Iris pigment epithelial cell (primary cell): ENCODE data around the gene APBB2.
A peak's percentile ranks its signal among the peaks of the same experiment; 100 is the strongest.

ENCODE experiments used
- DNase-seq: peaks from one replicate; pipeline ENCODE4 v3.0.0-alpha.2; 2011; ENCODE audit warnings: low read depth

Gene APBB2

GRCh38 chr4:41214136-41214824 is at the start of gene APBB2:
Gene APBB2, minus strand, starts transcription at chr4:41214542. Its CDS starts 181,288 bp downstream, at chr4:41033254.
- peak; percentile 97 for DNase-seq

- no peak for DNase-seq
Observed at GRCh38 chr4:41262198-41262597, 47.9 kb upstream of the APBB2 start.

DNA sequence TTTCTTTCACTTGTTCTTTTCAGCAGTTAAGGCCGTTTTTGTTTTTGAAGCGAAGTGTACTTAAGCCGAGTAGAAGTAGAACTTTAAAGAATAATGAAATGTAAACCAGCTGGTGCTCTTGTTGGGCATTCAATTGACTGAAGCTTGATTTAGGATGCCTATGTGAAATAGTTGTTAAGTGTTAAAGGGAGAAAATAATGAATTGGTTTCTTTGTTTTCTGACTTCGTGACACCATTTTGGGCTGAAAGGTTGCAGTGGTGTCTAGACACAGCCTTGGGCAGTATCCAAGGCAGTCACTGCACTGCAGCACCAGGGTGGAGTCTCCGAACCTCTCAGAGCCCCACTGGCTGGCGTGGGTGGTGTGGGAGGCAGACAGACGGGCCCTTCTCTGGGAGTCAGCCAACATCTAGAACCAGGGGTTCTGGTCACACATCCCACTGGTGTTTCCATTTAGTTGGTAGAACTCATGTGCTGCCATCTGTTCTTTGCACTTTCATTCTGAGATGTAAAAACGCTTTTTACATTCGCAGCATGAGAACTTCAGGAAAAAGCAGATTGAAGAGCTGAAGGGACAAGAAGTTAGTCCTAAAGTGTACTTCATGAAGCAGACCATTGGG is 45.9 kb upstream of the APBB2 start:
- DNase-seq, result no peak

DNA sequence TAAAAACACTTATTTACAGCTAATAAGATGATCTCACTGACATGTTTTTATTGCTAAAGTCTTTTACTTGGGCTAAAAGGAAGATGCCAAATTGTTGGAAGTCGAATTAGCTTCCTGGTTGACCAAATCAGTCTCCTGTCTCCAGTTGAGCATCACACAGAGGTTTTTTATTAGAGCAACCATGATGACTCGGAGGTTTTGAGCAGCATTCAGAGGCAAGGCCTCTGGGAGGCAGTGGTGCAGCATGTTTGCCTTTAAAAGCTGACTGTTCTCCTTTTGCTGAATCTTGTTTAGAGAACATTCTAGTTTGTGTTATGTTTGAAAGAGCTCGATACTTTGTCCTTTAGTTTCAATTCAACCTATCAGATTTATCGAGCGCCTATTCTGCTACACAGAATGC is 44.4 kb upstream of the APBB2 start:
- DNase-seq, result peak; percentile 84

DNA sequence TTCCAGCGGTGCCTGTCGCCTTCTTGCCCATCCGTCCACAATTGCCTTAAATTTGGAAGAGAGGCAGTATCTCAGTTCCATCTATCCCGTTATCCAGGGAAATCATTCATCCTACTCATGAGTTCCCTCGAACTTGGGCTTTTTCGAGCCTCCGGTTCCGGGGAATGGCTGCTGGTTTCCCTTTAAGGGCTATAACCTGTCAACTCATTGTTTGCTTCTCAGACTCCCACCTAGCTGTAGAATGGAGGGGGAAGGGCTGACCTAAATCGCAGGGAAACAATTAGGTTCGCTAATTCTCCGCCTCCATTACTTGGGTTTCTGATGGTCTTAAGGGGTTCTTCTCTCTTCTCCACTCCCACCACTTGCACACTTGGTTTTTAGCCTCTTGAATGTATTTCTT is 43.6 kb upstream of the APBB2 start:
- DNase-seq, result no peak

- peak; percentile 73 for DNase-seq
Observed at GRCh38 chr4:41257257-41257901, 43.0 kb upstream of the APBB2 start.

DNA sequence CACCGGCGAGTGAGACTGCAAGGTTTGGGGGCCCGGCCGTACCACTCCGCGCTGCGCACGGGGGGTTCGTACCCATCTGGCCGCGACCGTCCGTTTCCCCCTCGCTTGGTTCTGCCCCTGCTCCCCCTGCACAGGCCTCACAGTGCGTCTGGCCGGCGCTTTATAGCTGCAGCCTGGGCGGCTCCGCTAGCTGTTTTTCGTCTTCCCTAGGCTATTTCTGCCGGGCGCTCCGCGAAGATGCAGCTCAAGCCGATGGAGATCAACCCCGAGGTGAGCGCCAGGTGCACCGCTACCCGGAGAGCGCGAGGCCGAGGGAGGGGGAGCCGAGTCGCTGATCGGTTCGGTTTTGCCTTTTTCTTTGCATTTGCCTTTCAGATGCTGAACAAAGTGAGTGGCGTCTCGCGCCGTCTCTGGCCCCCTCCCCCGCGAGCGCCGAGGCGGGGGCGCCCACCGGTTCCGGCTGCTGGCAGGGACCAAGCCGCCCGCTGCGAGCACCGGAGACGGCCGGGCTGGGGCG is 42.5 kb upstream of the APBB2 start, which contains the start of gene UCHL1:
Gene UCHL1, plus strand, starts transcription at position 189 of the 517 bp plus-strand sequence. Its CDS starts 49 bp downstream, at position 238.
- DNase-seq, result peak; percentile 96

DNA sequence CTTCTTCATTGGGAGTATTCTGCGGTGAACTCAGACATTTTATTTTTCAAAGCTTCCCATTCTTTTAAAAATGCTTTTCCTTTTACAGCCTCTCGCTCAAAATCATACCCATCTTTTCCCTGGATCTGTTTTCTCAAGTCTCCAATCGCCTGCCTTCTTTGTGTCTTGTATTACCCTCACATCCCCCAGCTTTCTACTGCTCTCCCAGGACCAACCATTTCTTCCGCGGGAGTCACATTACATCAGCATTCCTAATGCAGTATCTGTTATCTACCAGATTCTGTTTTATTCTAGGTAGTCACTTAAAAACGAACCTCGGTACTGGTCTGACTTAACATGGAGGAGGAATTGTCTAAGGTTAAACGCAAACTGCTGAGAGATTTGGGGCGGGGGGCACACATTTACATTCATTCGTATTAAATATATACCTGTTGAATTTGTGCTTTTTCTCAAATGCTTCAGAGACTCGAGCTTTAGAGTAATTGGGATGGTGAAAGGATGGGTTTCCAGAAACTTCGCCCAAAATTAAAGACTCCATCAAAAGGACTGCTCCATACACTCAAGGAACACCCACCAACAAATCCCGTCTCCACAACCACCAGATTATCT is 41.9 kb upstream of the APBB2 start:
- DNase-seq, result peak; percentile 66

DNA sequence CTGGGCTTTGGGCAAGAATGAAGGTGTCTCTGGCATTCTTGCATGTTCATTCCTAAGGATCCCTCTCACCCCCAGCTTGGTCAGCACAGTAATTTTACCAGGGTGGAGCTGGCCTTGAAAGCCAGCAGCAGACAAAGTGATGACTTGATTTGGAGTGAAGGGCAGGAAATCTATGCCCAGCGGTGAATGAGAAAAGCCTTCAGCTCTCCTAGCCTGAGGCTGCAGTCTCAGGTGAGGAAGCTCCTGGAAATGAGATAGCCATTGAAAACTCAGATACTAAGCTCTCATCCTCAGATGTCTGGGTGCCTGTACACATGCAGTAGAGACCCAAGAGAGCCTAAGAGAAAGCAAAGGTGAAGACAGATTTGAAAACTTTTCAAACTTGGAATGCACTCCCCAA is 31.6 kb upstream of the APBB2 start:
- no peak for DNase-seq

DNA sequence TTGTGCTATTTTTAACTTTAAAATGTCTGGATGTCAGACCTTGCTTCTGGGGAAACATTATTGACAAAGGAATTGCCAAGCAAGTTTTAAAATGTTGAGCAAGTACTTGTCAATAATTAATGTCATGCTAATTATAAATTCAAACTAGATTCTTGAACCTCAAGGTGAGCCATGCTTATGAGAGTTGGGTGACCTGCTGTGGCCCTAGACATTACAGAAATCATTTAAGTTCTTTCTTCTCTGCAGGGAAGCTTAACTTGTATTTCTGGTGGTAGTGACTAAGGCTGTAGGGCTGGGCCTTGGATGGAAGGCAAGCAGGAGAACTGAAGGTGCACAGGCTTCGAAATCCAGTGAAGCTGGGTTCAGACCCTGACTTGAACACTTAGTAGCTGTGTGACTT is 27.6 kb upstream of the APBB2 start:
- no peak for DNase-seq

DNA sequence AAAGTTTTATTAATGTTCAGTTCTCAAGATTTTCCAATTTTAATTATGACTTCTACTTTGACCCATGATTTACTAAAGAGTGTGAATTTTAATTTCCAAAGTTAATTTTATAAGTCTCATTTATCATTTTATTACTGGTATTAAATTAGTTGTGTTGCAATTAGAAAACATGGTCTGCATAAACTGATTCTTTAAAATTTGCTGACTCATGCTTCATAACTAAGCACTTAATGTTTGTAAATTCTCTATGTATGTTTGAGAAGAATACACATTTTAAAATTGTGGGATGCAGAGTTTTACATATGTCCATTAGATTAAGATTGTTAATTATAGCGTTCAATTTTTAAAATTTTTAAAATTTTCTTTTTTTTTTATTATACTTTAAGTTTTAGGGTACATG is 22.2 kb upstream of the APBB2 start:
- DNase-seq, result no peak

DNA sequence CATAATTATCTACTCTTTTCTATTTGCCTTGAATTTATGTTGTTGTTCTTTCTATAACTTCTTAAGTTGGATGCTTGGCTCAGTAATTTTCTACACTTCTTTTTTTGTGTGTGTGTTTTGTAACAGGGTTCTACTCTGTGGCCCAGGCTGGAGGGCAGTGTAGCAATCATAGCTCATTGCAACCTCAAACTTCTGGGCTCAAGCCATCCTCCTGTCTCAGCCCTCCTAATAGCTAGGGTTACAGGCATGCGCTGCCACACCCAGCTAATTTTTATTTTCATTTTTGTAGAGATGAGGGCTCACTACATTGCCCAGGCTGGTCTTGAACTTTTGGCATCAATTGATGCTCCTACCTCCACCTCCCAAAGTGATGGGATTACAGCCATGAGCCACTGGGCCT is 21.7 kb upstream of the APBB2 start:
- DNase-seq, result peak; percentile 46

GRCh38 chr4:41232856-41233255 is 18.5 kb upstream of the APBB2 start:
- no peak for DNase-seq

GRCh38 chr4:41232406-41232805 is 18.1 kb upstream of the APBB2 start:
- DNase-seq, result peak; percentile 28

DNA sequence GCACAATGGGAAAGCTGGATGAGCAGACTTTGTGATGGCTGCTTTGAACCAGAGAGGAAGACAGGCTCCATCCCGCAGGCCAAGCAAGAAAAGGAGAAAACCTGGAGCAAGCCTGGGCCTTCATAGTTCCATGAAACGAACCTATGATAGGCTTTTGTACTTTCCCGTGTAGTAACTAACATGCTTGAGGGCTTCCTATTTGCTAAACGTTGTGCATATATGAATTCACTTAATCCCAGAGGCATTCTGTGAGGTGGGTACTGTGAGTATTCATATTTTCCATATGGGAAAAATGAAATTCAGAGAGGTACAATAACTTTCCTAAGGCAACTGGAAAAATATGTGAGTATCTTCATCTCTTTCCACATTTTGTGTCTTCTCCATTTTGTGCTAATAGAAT is 13.6 kb upstream of the APBB2 start:
- no peak for DNase-seq

DNA sequence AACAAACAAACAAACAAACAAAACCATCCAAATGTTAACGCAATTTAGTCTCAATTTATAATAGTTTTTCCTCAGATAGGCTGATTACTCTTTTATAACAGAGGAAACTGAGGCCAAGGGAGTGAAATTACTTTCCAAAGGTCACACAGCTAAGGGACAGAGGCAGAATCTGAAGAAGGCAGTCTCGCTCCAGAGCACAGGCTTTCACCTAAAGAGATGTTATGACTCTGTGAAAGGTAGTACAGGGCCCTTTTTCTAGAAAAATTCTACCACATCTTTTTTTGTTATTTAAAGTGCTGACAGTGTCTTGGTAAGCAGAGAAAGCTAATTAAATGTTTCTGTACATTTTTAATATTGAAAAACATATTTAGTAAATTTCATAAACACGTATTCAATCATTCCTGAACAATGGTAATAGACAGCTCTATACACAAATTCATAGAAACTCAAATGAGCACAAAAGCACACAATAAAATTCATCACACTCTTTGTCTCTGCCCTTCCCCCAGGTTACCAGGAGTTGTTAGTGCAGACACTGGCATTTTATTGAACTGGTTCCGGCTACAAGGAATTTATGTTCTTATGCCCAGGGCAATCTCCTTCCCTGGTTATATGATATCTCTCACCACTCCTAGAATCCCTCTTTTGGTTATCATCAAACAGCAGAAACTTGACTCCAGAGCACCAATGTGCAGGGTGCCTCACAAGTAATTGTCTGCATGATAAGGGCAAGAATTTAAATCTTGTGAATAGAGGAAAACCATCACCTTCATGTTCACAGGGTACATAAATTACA is 7.7 kb upstream of the APBB2 start:
- DNase-seq, result no peak

- DNase-seq, result no peak
Observed at GRCh38 chr4:41219421-41219950, 5.1 kb upstream of the APBB2 start.

DNA sequence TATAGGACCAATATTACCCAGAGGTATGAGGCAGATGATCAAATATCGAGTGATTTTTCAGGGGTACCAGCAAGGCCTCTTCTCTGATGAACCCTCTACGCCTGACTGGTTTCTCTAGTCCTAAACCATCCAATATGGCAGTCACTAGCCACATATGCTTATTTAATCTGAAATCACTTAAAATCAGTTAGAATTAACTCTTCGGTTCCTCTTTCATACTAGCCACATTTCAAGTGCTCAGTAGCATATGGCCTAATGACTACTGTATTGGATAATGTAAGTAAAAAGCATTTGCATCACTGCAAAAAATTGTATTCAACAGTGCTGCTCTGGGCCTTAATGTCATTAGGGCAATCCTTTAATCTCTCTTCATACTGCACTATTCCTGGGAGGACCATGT is 4.4 kb upstream of the APBB2 start:
- DNase-seq, result no peak

GRCh38 chr4:41217374-41217773 is 3.0 kb upstream of the APBB2 start:
- DNase-seq, result no peak

GRCh38 chr4:41217020-41217333 is 2.6 kb upstream of the APBB2 start:
- no peak for DNase-seq

DNA sequence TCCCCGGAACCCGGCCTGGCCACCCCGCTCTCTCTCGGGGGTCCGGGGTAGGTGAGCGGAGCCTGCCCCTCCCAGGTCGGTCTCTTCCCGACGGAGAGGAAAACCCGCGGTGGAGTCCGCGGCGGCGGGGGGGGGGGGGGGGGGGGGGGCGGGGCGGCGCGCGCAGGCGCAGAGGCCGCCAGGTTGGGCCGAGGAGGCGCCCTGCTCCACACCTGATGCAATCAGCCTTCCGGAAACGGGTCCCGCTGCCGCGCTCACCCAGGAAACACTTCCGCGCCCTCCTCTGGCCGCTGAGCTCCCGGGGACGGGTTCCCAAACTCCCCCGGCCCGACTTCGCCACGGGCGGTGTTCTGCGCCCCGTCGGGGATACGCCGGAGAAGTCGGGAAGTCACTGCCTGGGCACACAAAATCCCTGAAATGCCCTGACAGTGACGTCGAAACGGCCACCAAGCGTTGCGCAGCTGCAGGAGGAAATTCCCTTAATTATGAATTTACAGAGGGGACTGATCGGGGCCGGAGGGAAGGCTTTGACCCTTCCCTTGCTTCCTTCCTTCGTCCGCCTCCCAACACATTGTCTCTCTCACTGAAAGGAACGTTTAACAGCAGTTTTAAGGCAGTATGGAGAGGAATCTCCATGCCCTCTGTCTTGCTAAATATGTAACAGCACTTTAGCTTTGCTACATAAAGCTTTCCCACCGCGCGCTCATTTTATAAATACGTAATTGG is 2.1 kb upstream of the APBB2 start:
- peak; percentile 64 for DNase-seq
